Transverse colon (tissue), 3 donors: Measurements from ENCODE around the gene MTMR1.

Experiments used
- POLR2A ChIP-seq: fragments of 450-650 bp; IDR thresholded peaks from one replicate; pipeline ENCODE4 v1.6.1; 2016; ENCODE audit warnings: antibody characterized with exemption, mild to moderate bottlenecking, moderate library complexity
- TF ChIP-seq, protein P1 (sequence below), 5 experiments: fragments of 200-600 bp in 3 of 5; fragments of 450-650 bp in 2 of 5; sonication (generic) in 3 of 5; IDR thresholded peaks; 1 replicate in 2 of 5; 2 replicates in 3 of 5; pipeline ENCODE4 v1.5.1; 2016 to 2017; ENCODE audit warnings: antibody characterized with exemption in 5 of 5, inconsistent platforms in 3 of 5, mild to moderate bottlenecking in 2 of 5, moderate library complexity in 1 of 5

DNA sequence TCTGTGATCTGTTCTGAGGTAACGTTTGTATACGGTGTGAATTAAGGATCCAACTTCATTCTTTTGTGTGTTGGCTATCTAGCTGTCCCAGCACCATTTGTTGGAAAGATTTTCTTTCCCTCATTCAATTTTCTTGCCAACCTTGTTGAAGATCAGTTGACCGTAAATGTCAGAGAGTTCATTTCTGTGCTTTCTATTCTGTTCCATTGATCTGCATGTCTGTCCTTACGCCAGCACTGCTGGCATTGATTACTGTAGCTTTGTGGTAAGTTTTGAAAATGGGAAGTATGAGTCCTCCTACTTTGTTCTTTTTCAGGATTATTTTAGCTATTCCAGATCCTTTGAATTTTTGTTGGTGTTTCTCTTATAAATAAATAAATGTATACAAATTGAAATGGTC lies 60.8 kb downstream of the MTMR1 start:
- TF ChIP-seq, protein P1, sequence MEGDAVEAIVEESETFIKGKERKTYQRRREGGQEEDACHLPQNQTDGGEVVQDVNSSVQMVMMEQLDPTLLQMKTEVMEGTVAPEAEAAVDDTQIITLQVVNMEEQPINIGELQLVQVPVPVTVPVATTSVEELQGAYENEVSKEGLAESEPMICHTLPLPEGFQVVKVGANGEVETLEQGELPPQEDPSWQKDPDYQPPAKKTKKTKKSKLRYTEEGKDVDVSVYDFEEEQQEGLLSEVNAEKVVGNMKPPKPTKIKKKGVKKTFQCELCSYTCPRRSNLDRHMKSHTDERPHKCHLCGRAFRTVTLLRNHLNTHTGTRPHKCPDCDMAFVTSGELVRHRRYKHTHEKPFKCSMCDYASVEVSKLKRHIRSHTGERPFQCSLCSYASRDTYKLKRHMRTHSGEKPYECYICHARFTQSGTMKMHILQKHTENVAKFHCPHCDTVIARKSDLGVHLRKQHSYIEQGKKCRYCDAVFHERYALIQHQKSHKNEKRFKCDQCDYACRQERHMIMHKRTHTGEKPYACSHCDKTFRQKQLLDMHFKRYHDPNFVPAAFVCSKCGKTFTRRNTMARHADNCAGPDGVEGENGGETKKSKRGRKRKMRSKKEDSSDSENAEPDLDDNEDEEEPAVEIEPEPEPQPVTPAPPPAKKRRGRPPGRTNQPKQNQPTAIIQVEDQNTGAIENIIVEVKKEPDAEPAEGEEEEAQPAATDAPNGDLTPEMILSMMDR (IDR thresholded peaks at IDR 0.05) = no peak
- no peak for TF ChIP-seq POLR2A
